ENCODE data around the gene RAB4A. TPM values are rescaled to one million over a fixed set of nuclear protein-coding genes. Genes with fewer than 3 reads are reported as not detected.

Gene RAB4A, protein sequence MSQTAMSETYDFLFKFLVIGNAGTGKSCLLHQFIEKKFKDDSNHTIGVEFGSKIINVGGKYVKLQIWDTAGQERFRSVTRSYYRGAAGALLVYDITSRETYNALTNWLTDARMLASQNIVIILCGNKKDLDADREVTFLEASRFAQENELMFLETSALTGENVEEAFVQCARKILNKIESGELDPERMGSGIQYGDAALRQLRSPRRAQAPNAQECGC
- 26.2 and 52.2 TPM in 2 replicates for total RNA-seq

DNA sequence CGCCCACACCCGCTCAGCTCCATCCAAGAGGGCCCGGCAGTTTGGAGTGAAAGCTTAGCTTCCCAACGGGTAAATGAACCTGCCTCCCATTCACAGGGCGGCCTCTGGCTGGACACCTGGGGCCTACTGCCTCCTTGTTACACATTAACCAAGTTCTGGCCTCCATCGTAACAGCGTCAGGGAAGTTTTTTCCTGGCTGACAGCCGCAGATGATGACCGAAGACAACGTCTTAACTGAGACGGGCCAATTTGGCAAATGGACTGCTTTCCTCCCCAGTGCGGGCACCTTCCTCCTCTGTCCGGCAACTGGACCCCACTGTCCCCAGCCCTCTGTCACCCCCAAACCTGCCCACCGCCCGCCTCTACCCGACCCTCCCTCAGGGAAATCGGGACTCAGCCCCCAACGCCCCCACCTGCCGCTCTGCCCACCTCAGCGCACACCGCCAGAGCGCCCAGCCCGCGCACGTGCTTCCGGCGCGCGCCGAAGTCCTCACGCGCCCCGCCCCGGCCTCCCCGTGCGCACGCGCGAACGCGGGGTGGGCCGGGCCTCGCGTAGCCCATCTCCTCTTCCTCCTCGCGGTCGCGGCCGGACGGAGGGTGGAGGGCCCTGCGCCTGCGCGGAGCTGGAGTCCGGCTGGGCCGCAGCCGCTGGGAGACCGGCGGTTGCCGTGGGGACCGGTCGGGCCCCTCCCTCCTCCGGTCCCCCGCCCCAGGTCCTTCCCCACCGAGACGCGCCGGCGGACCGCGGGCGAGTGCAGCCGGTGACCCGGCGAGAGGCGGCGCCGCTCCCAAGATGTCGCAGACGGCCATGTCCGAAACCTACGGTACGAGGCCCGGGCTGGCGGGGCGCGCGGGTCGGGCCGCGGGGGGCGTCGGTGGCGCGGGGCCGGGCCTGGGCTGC lies at the start of gene RAB4A:
Gene RAB4A, plus strand, starts transcription at position 565 of the 901 bp plus-strand sequence. Its CDS starts 229 bp downstream, at position 794.

DNA sequence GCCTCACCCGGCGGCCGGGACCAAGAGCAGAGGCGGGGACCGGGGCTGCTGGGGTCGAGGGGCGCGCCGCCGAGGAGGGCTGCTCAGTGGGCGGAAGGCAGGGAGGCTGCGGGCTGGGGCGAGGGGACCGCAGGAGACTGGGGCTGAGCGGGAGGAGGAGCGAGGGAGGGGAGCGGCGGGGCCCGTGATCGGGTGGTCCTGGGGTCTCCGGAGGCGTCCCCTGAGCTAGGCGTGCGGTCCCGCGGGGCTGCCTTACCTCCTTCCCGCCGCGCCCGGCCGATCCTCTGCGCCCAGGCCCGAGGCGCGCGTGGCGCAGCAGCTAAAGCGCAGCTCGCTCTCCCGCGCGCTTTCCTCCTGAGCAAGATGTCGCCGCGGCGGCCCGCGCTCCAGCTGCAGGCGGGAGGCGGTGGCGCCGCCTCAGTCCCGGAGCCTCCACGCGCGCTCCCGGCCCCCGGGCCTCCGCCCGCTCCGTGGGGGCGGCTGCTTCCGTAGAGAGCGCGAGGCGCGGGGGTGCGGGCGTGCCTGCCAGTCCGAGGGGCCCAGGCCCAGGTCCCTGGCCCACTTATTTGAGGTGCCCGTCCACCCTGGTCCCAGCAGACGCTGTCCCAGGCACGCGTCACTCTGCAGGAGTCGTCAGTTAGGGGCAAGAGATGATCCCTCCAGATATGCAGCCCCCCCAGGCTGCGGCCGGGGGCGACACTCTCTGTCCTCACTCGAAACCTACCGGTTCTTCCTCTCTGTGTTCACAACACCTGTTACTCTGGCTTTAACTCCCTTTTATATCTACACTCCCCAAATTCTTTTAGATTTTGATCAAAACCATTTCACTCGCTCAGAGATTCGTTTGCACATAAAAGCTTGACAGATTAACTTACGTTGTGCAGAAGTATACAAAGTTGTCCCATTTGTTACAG lies 72.0 kb downstream of the RAB4A start, which contains the start of gene CCSAP:
Gene CCSAP, minus strand, starts transcription at position 392 of the 914 bp plus-strand sequence. CDS start 582 bp downstream, outside the sequence.

Other genes with a start within 250 kb of the RAB4A start
- 4.9 and 5.8 TPM in 2 replicates for gene CCSAP, start 71.9 kb downstream of the RAB4A start, total RNA-seq
- gene ACTA1, start 163.0 kb downstream of the RAB4A start, total RNA-seq = not detected in 2 replicates
- gene NUP133, start 237.2 kb downstream of the RAB4A start, total RNA-seq = 28.4 and 30.3 TPM in 2 replicates

All from myometrial cell (primary cell).